GM12878 (cell line): ENCODE data around the gene PLCB4. TPM values are rescaled to one million over a fixed set of nuclear protein-coding genes. Genes with fewer than 3 reads are reported as not detected.

ENCODE experiments used
- ATAC-seq: fragments of 200-7000 bp; cut with Tn5 transposase; 3 replicates; pipeline ENCODE4 v1.9.1; 2020; ENCODE audit warnings: mild to moderate bottlenecking, moderate library complexity
- BruUV-seq: library from RNA; stranded (reverse); fragments of 400-500 nt; replicated peaks from 2 replicates; lab custom pipeline; 2021; lab: Mats Ljungman, UMichigan
- CTCF ChIA-PET: fragments of 300-600 bp; sonication (Branson Sonifier 250); formaldehyde crosslinking; extraction: SDS; loops from one replicate; lab custom pipeline; 2021; ENCODE audit warnings: inconsistent platforms; lab: Yijun Ruan, JAX
- POLR2A ChIA-PET: fragments of 350-600 bp; formaldehyde crosslinking; extraction: SDS; loops from one replicate; lab custom pipeline; 2021; ENCODE audit warnings: inconsistent platforms; lab: Charles Lee
- RAD21 ChIA-PET: fragments of 300-600 bp; sonication (Branson Sonifier 250); formaldehyde crosslinking; loops from one replicate; lab custom pipeline; 2023; ENCODE audit warnings: antibody characterized with exemption; ENCODE audit not compliant: unreplicated experiment; lab: Charles Lee
- SMC1A ChIA-PET: fragments of 300-600 bp; sonication (Branson Sonifier 250); formaldehyde crosslinking; loops from one replicate; lab custom pipeline; 2023; ENCODE audit not compliant: unreplicated experiment, uncharacterized antibody; lab: Charles Lee
- DNase-seq: peaks from one replicate; pipeline ENCODE4 v3.0.0-alpha.2; 2011; ENCODE audit warnings: low read depth, low spot score
- FAIRE-seq: peaks from 3 replicates; lab custom pipeline; 2011; peaks lifted over from hg19 to GRCh38; lab: Jason Lieb, UNC
- H2AFZ ChIP-seq: 2 replicates; pipeline ENCODE4 v1.6.0; 2011; ENCODE audit warnings: low read depth, low read length, control low read depth; ENCODE audit not compliant: control insufficient read depth
- H3K27ac ChIP-seq: 2 replicates; pipeline ENCODE4 v1.5.1; 2011; ENCODE audit warnings: control low read depth; ENCODE audit not compliant: control insufficient read depth, insufficient read depth
- H3K27me3 ChIP-seq, 2 experiments: replicated peaks in 1 of 2; 2 replicates each; pipeline versions ENCODE4 v1.6.0 to v1.6.1; 2011; ENCODE audit warnings: low read length in 1 of 2; ENCODE audit not compliant: control insufficient read depth in 2 of 2, insufficient read depth in 2 of 2
- H3K36me3 ChIP-seq, 2 experiments: 2 replicates each; pipeline ENCODE4 v1.5.1; 2011; ENCODE audit warnings: low read length in 1 of 2; ENCODE audit not compliant: control insufficient read depth in 2 of 2, insufficient read depth in 2 of 2
- H3K4me1 ChIP-seq: 2 replicates; pipeline ENCODE4 v1.6.1; 2011; ENCODE audit warnings: mild to moderate bottlenecking, low read length, moderate library complexity, mixed read lengths; ENCODE audit not compliant: control insufficient read depth, insufficient read depth
- H3K4me2 ChIP-seq: 2 replicates; pipeline ENCODE4 v1.6.0; 2011; ENCODE audit warnings: control low read depth; ENCODE audit not compliant: control insufficient read depth, insufficient read depth
- H3K4me3 ChIP-seq: fragments of 200-600 bp; sonication (generic); 2 replicates; pipeline ENCODE4 v1.5.1; 2016
- H3K79me2 ChIP-seq: 2 replicates; pipeline ENCODE4 v1.6.0; 2011; ENCODE audit warnings: low read length; ENCODE audit not compliant: control insufficient read depth, insufficient read depth
- H3K9ac ChIP-seq: 2 replicates; pipeline ENCODE4 v1.8.0; 2011; ENCODE audit warnings: low read length, control low read depth, mixed read lengths; ENCODE audit not compliant: control insufficient read depth, insufficient read depth
- H3K9me3 ChIP-seq: replicated peaks from 3 replicates; pipeline ENCODE4 v1.5.1; 2011; ENCODE audit warnings: mild to moderate bottlenecking, low read length; ENCODE audit not compliant: control insufficient read depth, insufficient read depth
- H4K20me1 ChIP-seq: 2 replicates; pipeline ENCODE4 v1.6.0; 2011; ENCODE audit not compliant: control insufficient read depth, insufficient read depth
- BACH1 ChIP-seq: fragments of 450-650 bp; IDR thresholded peaks from 2 replicates; pipeline ENCODE4 v1.6.1; 2017; ENCODE audit warnings: mild to moderate bottlenecking, borderline replicate concordance
- CREB1 ChIP-seq: IDR thresholded peaks from 2 replicates; pipeline ENCODE4 v1.6.1; 2012; ENCODE audit warnings: low read depth, mild to moderate bottlenecking, inconsistent platforms
- EP300 ChIP-seq, 2 experiments: fragments of 150-350 bp in 1 of 2; IDR thresholded peaks; 2 replicates each; pipeline ENCODE4 v1.6.1; 2011 to 2012; ENCODE audit warnings: low read depth in 2 of 2, low read length in 2 of 2, borderline replicate concordance in 1 of 2, improper control_type of control experiment in 1 of 2, inconsistent platforms in 1 of 2; ENCODE audit not compliant: control insufficient read depth in 1 of 2
- IRF3 ChIP-seq: fragments of 450-650 bp; IDR thresholded peaks from 2 replicates; pipeline ENCODE4 v1.6.1; 2014; ENCODE audit warnings: mild to moderate bottlenecking
- PBX3 ChIP-seq: IDR thresholded peaks from 2 replicates; pipeline ENCODE4 v1.6.1; 2011; ENCODE audit warnings: mild to moderate bottlenecking, low read depth, low read length, moderate library complexity; ENCODE audit not compliant: insufficient replicate concordance
- REST ChIP-seq: IDR thresholded peaks from 2 replicates; pipeline ENCODE4 v1.6.1; 2012; ENCODE audit warnings: mild to moderate bottlenecking, low read depth, low read length
- SMARCA5 ChIP-seq: fragments of 450-650 bp; IDR thresholded peaks from 2 replicates; pipeline ENCODE4 v1.6.1; 2017; ENCODE audit warnings: mild to moderate bottlenecking
- TCF12 ChIP-seq: IDR thresholded peaks from 2 replicates; pipeline ENCODE4 v1.6.1; 2011; ENCODE audit warnings: low read depth, mild to moderate bottlenecking, low read length
- ZBTB33 ChIP-seq: fragments of 450-650 bp; IDR thresholded peaks from 2 replicates; pipeline ENCODE4 v1.6.1; 2017; ENCODE audit warnings: mild to moderate bottlenecking
- WGBS: methylation state at CpG from one replicate; pipeline ENCODE4 v1.1.6; 2016; ENCODE audit warnings: low lambda C conversion rate; ENCODE audit not compliant: insufficient replicate concordance, insufficient coverage; ENCODE audit errors: missing lambda C conversion rate; 5-methylcytosine and 5-hydroxymethylcytosine counted together
- in situ Hi-C: fragments of 300-500 bp; cut with MboI; formaldehyde crosslinking; loops from 9 replicates; pipeline ENCODE4 v1.14.3; 2018; ENCODE audit warnings: mixed read lengths
- intact Hi-C: fragments of 100-400 bp; cut with micrococcal nuclease; formaldehyde crosslinking; loops from one replicate; pipeline ENCODE4 v1.14.2; 2022; ENCODE audit not compliant: unreplicated experiment
- polyA plus RNA-seq, 11 experiments: library from polyadenylated mRNA; depleted of rRNA in 4 of 11; unstranded in 6 of 11; stranded (reverse) in 5 of 11; fragments of >200 nt; fragmentation: Nextera tagmentation in 4 of 11; fragmentation: Illumina TruSeq in 1 of 11; extraction: Ambion mirVana in 4 of 11; extraction: Trizol in 1 of 11; gene quantifications; 1 replicate in 1 of 11; 2 replicates in 10 of 11; pipeline versions ENCODE4 v1.2.1 to v1.2.3, GENCODE V29; 2011 to 2016; ENCODE audit warnings: inconsistent platforms in 2 of 11, missing spikeins in 2 of 11, low read depth in 1 of 11
- total RNA-seq, 4 experiments: library from RNA; depleted of rRNA in 3 of 4; stranded (reverse); fragments of >200 nt in 3 of 4; fragmentation: Illumina TruSeq in 1 of 4; extraction: Trizol in 1 of 4; gene quantifications; 2 replicates each; pipeline versions ENCODE4 v1.2.1 to v1.2.3, GENCODE V29; 2013 to 2021
- TF ChIP-seq, protein P1 (sequence below): fragments of 450-650 bp; IDR thresholded peaks from 2 replicates; pipeline ENCODE4 v1.6.1; 2017; ENCODE audit warnings: mild to moderate bottlenecking, moderate library complexity

PLCB4 gene
- total and polyA plus RNA-seq, 10 of the 15 experiments (the other 5 are each of a cell fraction or from before 2014, with no cell fraction given): not detected

DNA sequence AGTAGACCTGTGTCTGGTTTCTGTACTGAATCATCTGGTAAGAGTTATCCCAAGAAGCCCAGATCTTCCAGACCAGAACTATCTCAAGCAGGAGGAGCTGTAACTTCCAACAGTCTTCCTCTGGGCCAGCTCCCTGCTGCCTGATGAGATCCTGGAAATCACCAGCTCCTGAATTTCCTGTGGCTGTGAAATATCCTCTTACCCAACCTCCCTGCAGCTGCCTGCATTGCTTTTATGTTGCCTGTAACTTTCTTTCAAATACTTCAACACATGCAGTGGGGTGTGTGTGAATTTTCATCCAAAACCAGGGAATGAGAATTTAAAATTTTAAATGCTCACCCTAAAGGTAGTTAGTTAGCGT is 285.0 kb downstream of the PLCB4 start (continued):
- TF ChIP-seq ZBTB33 (no peak), REST (no peak), SMARCA5 (no peak)

- ChIA-PET POLR2A (no interaction called here), CTCF (interaction anchor here (1.9 kb wide), 1 partner anchor 10 kb away, joined by 5 read pairs; no protein-coding TSS in a partner anchor), SMC1A (interaction anchor here (0.8 kb wide), 1 partner anchor 9 kb away, joined by 5 read pairs; no protein-coding TSS in a partner anchor), RAD21 (no interaction called here)
- BruUV-seq: no TSS peak
- H3K4me1 ChIP-seq: no peaks in the 10 kb centered on the region
- H3K9ac ChIP-seq: no peak overlapping the region
- no peaks in the 10 kb centered on the region for H3K36me3 ChIP-seq
- no peak overlapping the region for H3K4me2 ChIP-seq
- in situ Hi-C loops (loop anchor here (10.0 kb wide), 1 partner anchor 500 kb away; no protein-coding TSS in a partner anchor), intact Hi-C loops (loop anchor here (10.0 kb wide), 1 partner anchor 600 kb away; no protein-coding TSS in a partner anchor)
- H2AFZ ChIP-seq: no peak overlapping the region
- no peaks in the 10 kb centered on the region for H3K9me3 ChIP-seq
- no peak overlapping the region for H3K4me3 ChIP-seq
- no peaks in the 10 kb centered on the region for H4K20me1 ChIP-seq
- no peaks in the 10 kb centered on the region for H3K27me3 ChIP-seq
- no peak for FAIRE-seq
- 84% methylated on average over 2 of the region's 2 CpGs for WGBS
- no peak overlapping the region for H3K27ac ChIP-seq
- no peak for DNase-seq
- no peaks in the 10 kb centered on the region for H3K79me2 ChIP-seq
- ATAC-seq: no peak
- TF ChIP-seq IRF3: no peak
- no peak for TF ChIP-seq EP300 (IDR thresholded peaks at IDR 0.05; ENCODE audit: borderline replicate concordance in 1 of 2, control insufficient read depth in 1 of 2, low read depth in 2 of 2, low read length in 2 of 2)
- TF ChIP-seq, protein P1, sequence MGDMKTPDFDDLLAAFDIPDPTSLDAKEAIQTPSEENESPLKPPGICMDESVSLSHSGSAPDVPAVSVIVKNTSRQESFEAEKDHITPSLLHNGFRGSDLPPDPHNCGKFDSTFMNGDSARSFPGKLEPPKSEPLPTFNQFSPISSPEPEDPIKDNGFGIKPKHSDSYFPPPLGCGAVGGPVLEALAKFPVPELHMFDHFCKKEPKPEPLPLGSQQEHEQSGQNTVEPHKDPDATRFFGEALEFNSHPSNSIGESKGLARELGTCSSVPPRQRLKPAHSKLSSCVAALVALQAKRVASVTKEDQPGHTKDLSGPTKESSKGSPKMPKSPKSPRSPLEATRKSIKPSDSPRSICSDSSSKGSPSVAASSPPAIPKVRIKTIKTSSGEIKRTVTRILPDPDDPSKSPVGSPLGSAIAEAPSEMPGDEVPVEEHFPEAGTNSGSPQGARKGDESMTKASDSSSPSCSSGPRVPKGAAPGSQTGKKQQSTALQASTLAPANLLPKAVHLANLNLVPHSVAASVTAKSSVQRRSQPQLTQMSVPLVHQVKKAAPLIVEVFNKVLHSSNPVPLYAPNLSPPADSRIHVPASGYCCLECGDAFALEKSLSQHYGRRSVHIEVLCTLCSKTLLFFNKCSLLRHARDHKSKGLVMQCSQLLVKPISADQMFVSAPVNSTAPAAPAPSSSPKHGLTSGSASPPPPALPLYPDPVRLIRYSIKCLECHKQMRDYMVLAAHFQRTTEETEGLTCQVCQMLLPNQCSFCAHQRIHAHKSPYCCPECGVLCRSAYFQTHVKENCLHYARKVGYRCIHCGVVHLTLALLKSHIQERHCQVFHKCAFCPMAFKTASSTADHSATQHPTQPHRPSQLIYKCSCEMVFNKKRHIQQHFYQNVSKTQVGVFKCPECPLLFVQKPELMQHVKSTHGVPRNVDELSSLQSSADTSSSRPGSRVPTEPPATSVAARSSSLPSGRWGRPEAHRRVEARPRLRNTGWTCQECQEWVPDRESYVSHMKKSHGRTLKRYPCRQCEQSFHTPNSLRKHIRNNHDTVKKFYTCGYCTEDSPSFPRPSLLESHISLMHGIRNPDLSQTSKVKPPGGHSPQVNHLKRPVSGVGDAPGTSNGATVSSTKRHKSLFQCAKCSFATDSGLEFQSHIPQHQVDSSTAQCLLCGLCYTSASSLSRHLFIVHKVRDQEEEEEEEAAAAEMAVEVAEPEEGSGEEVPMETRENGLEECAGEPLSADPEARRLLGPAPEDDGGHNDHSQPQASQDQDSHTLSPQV: no peak
- no peak for TF ChIP-seq CREB1
- no peak for TF ChIP-seq TCF12
- TF ChIP-seq BACH1: no peak
- TF ChIP-seq PBX3: no peak
Measured at GRCh38 chr20:9354579-9354978, 285.7 kb downstream of the PLCB4 start.
